HCT116 (cell line): ENCODE measurements around the gene TF. TPM values are rescaled to one million over a fixed set of nuclear protein-coding genes. Genes with fewer than 3 reads are reported as not detected.

ENCODE experiments used
- ATAC-seq: fragments of 200-7000 bp; cut with Tn5 transposase; 2 replicates; pipeline ENCODE4 v1.9.1; 2020; ENCODE audit warnings: mild to moderate bottlenecking, moderate library complexity
- BruUV-seq: library from RNA; stranded (reverse); fragments of 400-500 nt; replicated peaks from 2 replicates; lab custom pipeline; 2021; lab: Mats Ljungman, UMichigan
- CTCF ChIA-PET: fragments of 300-600 bp; sonication (Branson Sonifier 250); formaldehyde crosslinking; loops from one replicate; lab custom pipeline; 2021; ENCODE audit warnings: antibody characterized with exemption; lab: Charles Lee
- POLR2A ChIA-PET: fragments of 300-600, 350-600 bp; sonication (Branson Sonifier 250); formaldehyde crosslinking; loops from one replicate; lab custom pipeline; 2021; ENCODE audit warnings: antibody characterized with exemption; lab: Charles Lee
- RAD21 ChIA-PET, 2 experiments: fragments of 300-600 bp; sonication (Branson Sonifier 250); formaldehyde crosslinking; loops; one replicate each; lab custom pipeline; 2023; ENCODE audit warnings: low total read pairs in 2 of 2; ENCODE audit not compliant: uncharacterized antibody in 2 of 2, unreplicated experiment in 2 of 2, low non-redundant PET in 1 of 2; lab: Charles Lee
- DNase-seq: peaks from one replicate; pipeline ENCODE4 v3.0.0-alpha.2; 2010; ENCODE audit warnings: low read depth, low spot score
- H2AFZ ChIP-seq: fragments of 200-600 bp; shearing (Covaris generic), sonication (generic); 2 replicates; pipeline ENCODE4 v1.6.1; 2017; ENCODE audit warnings: low read depth, mixed run types, mixed read lengths, antibody characterized with exemption, low read length; ENCODE audit not compliant: poor library complexity, severe bottlenecking
- H3K27ac ChIP-seq: 2 replicates; pipeline ENCODE4 v1.5.1; 2012; ENCODE audit warnings: low read depth, low read length
- H3K27me3 ChIP-seq: fragments of 200-600 bp; sonication (generic); 2 replicates; pipeline ENCODE4 v1.6.1; 2016; ENCODE audit warnings: mixed run types, low read length, mixed read lengths; ENCODE audit not compliant: insufficient read depth
- H3K36me3 ChIP-seq, 2 experiments: fragments of 200-500 bp in 1 of 2; fragments of 200-600 bp in 1 of 2; sonication (Bioruptor generic) in 1 of 2; sonication (generic) in 1 of 2; 2 replicates each; pipeline versions ENCODE4 v1.5.1 to v1.6.1; 2014 to 2016; ENCODE audit warnings: low read length in 2 of 2, inconsistent platforms in 1 of 2, mixed read lengths in 1 of 2, mixed run types in 1 of 2; ENCODE audit not compliant: insufficient read depth in 2 of 2, control insufficient read depth in 1 of 2
- H3K4me1 ChIP-seq, 2 experiments: fragments of 200-600 bp in 1 of 2; sonication (generic) in 1 of 2; 2 replicates each; pipeline versions ENCODE4 v1.5.1 to v1.6.1; 2012 to 2017; ENCODE audit warnings: low read length in 2 of 2, inconsistent platforms in 1 of 2, mild to moderate bottlenecking in 1 of 2, mixed read lengths in 1 of 2, mixed run types in 1 of 2, moderate library complexity in 1 of 2; ENCODE audit not compliant: insufficient read depth in 2 of 2, control insufficient read depth in 1 of 2
- H3K4me2 ChIP-seq: fragments of 200-600 bp; sonication (generic); 2 replicates; pipeline ENCODE4 v1.6.1; 2017; ENCODE audit warnings: mixed run types, low read length, mixed read lengths
- H3K4me3 ChIP-seq, 2 experiments: fragments of 200-600 bp in 1 of 2; sonication (generic) in 1 of 2; replicated peaks in 1 of 2; 2 replicates each; pipeline ENCODE4 v1.5.1; 2011 to 2016; ENCODE audit warnings: low read length in 2 of 2, control low read depth in 1 of 2, low read depth in 1 of 2, mild to moderate bottlenecking in 1 of 2, mixed read lengths in 1 of 2, mixed run types in 1 of 2
- H3K79me2 ChIP-seq: fragments of 200-600 bp; sonication (generic); 2 replicates; pipeline ENCODE4 v1.6.1; 2017; ENCODE audit warnings: mild to moderate bottlenecking, mixed run types, low read length, moderate library complexity, mixed read lengths; ENCODE audit not compliant: insufficient read depth
- H3K9ac ChIP-seq: fragments of 200-600 bp; sonication (generic); 2 replicates; pipeline ENCODE4 v1.6.1; 2016; ENCODE audit warnings: low read length, mixed read lengths
- H3K9me2 ChIP-seq: fragments of 200-600 bp; sonication (generic), shearing (Covaris generic); 2 replicates; pipeline ENCODE4 v1.6.1; 2017; ENCODE audit warnings: mixed run types, mild to moderate bottlenecking, moderate library complexity; ENCODE audit not compliant: insufficient read depth
- H3K9me3 ChIP-seq, 2 experiments: fragments of 200-500 bp in 1 of 2; fragments of 200-600 bp in 1 of 2; sonication (Bioruptor generic) in 1 of 2; sonication (generic) in 1 of 2; 2 replicates each; pipeline ENCODE4 v1.6.1; 2014 to 2017; ENCODE audit warnings: low read length in 2 of 2, mixed read lengths in 2 of 2, inconsistent platforms in 1 of 2, low read depth in 1 of 2, mild to moderate bottlenecking in 1 of 2, mixed run types in 1 of 2, moderate library complexity in 1 of 2; ENCODE audit not compliant: control insufficient read depth in 1 of 2, insufficient read depth in 1 of 2
- H4K20me1 ChIP-seq: fragments of 200-600 bp; sonication (generic), shearing (Covaris generic); 2 replicates; pipeline ENCODE4 v1.6.1; 2017; ENCODE audit warnings: mixed run types, mild to moderate bottlenecking, moderate library complexity; ENCODE audit not compliant: insufficient read depth
- ATF3 ChIP-seq: IDR thresholded peaks from 2 replicates; pipeline ENCODE4 v1.6.1; 2012
- CBX3 ChIP-seq: IDR thresholded peaks from 2 replicates; pipeline ENCODE4 v1.6.1; 2012; ENCODE audit warnings: low read depth
- CEBPB ChIP-seq: IDR thresholded peaks from 2 replicates; pipeline ENCODE4 v1.6.1; 2012; ENCODE audit warnings: low read depth
- ELF1 ChIP-seq: IDR thresholded peaks from 2 replicates; pipeline ENCODE4 v1.6.1; 2012; ENCODE audit warnings: low read depth, borderline replicate concordance
- EZH2 ChIP-seq: fragments of 200-600 bp; sonication (generic); IDR thresholded peaks from 2 replicates; pipeline ENCODE4 v1.6.1; 2017; ENCODE audit warnings: antibody characterized with exemption, mixed run types
- EZH2phosphoT487 ChIP-seq: fragments of 200-600 bp; IDR thresholded peaks from 2 replicates; pipeline ENCODE4 v1.6.1; 2018; ENCODE audit warnings: antibody characterized with exemption, borderline replicate concordance
- FOSL1 ChIP-seq: IDR thresholded peaks from 2 replicates; pipeline ENCODE4 v1.6.1; 2012; ENCODE audit warnings: low read depth
- JUND ChIP-seq: IDR thresholded peaks from 2 replicates; pipeline ENCODE4 v1.6.1; 2012
- MAX ChIP-seq: IDR thresholded peaks from 2 replicates; pipeline ENCODE4 v1.6.1; 2012
- POLR2A ChIP-seq: IDR thresholded peaks from 2 replicates; pipeline ENCODE4 v1.7.0; 2011; ENCODE audit warnings: borderline replicate concordance; ENCODE audit not compliant: insufficient read depth, insufficient read length; ENCODE audit errors: extremely low read depth
- POLR2AphosphoS5 ChIP-seq: IDR thresholded peaks from 2 replicates; pipeline ENCODE4 v1.6.1; 2011; ENCODE audit warnings: mild to moderate bottlenecking, low read depth, low read length, moderate library complexity
- RAD21 ChIP-seq: IDR thresholded peaks from 2 replicates; pipeline ENCODE4 v1.6.1; 2012; ENCODE audit warnings: low read depth, mild to moderate bottlenecking
- REST ChIP-seq: IDR thresholded peaks from 2 replicates; pipeline ENCODE4 v1.6.1; 2012; ENCODE audit warnings: low read depth
- SIN3A ChIP-seq: IDR thresholded peaks from 2 replicates; pipeline ENCODE4 v1.6.1; 2012; ENCODE audit warnings: low read depth
- SP1 ChIP-seq: IDR thresholded peaks from 2 replicates; pipeline ENCODE4 v1.6.1; 2012; ENCODE audit warnings: low read depth
- SRF ChIP-seq: IDR thresholded peaks from 2 replicates; pipeline ENCODE4 v1.6.1; 2012; ENCODE audit warnings: low read depth
- YY1 ChIP-seq: IDR thresholded peaks from 2 replicates; pipeline ENCODE4 v1.6.1; 2011; ENCODE audit warnings: low read length, low read depth, moderate library complexity, mild to moderate bottlenecking; ENCODE audit not compliant: insufficient replicate concordance; ENCODE audit errors: extremely low read depth
- ZBTB33 ChIP-seq: IDR thresholded peaks from 2 replicates; pipeline ENCODE4 v1.6.1; 2011; ENCODE audit warnings: mild to moderate bottlenecking, low read length, moderate library complexity; ENCODE audit not compliant: insufficient replicate concordance; ENCODE audit errors: extremely low read depth
- ZNF274 ChIP-seq: fragments of 200-500 bp; sonication (Bioruptor generic); IDR thresholded peaks from 2 replicates; pipeline ENCODE4 v1.6.1; 2014; ENCODE audit warnings: mild to moderate bottlenecking, low read depth, low read length, inconsistent platforms
- intact Hi-C: fragments of 100-400 bp; cut with micrococcal nuclease; formaldehyde crosslinking; loops from 2 replicates; pipeline ENCODE4 v1.10.0; 2022
- total RNA-seq: library from RNA; stranded (reverse); gene quantifications from one replicate; pipeline ENCODE4 v1.2.1, GENCODE V29; 2021; ENCODE audit not compliant: unreplicated experiment

The TF gene
- total RNA-seq, 1 experiment from 2014 or later = 10.4 TPM

GRCh38 chr3:133805702-133806475, 59.7 kb downstream of the TF start, which contains the start of gene SRPRB:
SRPRB (plus strand) TSS chr3:133805815; CDS start chr3:133805849, 34 bp downstream.
- intact Hi-C loops = loop anchor here (5.0 to 10.0 kb wide), 3 partner anchors 144 to 416 kb away; partner anchors contain the start of gene TOPBP1
- H3K27me3 ChIP-seq = no peaks in the 10 kb centered on the region
- H3K36me3 ChIP-seq = peaks cover 12 to 15% of the 10 kb centered on the region in 2 experiments; a peak in 3 of 4 replicates
- peak within 1 kb of the TSS; percentile 20 for H3K27ac ChIP-seq
- H3K4me2 ChIP-seq = peak within 1 kb of the TSS; percentile 77
- peak within 1 kb of the TSS; percentile 99 for H2AFZ ChIP-seq
- H3K4me3 ChIP-seq = peak within 1 kb of the TSS; percentile 87 to 89
- ATAC-seq (peak; percentile 98), DNase-seq (peak; percentile 88)
- BruUV-seq = no TSS peak
- ChIA-PET POLR2A (no interaction called here), RAD21 (no interaction called here), CTCF (no interaction called here)
- peaks cover 3 to 11% of the 10 kb centered on the region in 2 experiments for H3K4me1 ChIP-seq
- peaks cover 31% of the 10 kb centered on the region for H3K79me2 ChIP-seq
- H3K9ac ChIP-seq = peak within 1 kb of the TSS; percentile 75
- H3K9me3 ChIP-seq = no peaks in the 10 kb centered on the region
- no peaks in the 10 kb centered on the region for H4K20me1 ChIP-seq
- H3K9me2 ChIP-seq = no peaks in the 10 kb centered on the region
- no peak for TF ChIP-seq JUND
- peak; percentile 63 for TF ChIP-seq POLR2A
- TF ChIP-seq ATF3 = no peak
- TF ChIP-seq SRF = no peak
- no peak for TF ChIP-seq ZNF274
- no peak for TF ChIP-seq REST
- TF ChIP-seq RAD21 = no peak
- no peak for TF ChIP-seq CEBPB
- TF ChIP-seq POLR2AphosphoS5 = peak; percentile 96
- peak; percentile 63 for TF ChIP-seq SP1
- no peak for TF ChIP-seq EZH2phosphoT487
- TF ChIP-seq SIN3A = peak; percentile 76; the same call in 1 of the 2 replicates
- no peak for TF ChIP-seq EZH2
- no peak for TF ChIP-seq FOSL1
- TF ChIP-seq MAX = peak; percentile 93
- no peak for TF ChIP-seq CBX3
- peak; percentile 85 for TF ChIP-seq YY1
- TF ChIP-seq ELF1 = no peak
- peak; percentile 47 for TF ChIP-seq ZBTB33
